GM21528 (cell line): ENCODE data around the gene PSAP.

Source experiments
- ATAC-seq: cut with Tn5 transposase; IDR thresholded peaks from one replicate; pipeline ENCODE4 v1.9.1; 2021; ENCODE audit warnings: mild to moderate bottlenecking, moderate library complexity; ENCODE audit not compliant: unreplicated experiment, low FRiP score

PSAP gene

DNA sequence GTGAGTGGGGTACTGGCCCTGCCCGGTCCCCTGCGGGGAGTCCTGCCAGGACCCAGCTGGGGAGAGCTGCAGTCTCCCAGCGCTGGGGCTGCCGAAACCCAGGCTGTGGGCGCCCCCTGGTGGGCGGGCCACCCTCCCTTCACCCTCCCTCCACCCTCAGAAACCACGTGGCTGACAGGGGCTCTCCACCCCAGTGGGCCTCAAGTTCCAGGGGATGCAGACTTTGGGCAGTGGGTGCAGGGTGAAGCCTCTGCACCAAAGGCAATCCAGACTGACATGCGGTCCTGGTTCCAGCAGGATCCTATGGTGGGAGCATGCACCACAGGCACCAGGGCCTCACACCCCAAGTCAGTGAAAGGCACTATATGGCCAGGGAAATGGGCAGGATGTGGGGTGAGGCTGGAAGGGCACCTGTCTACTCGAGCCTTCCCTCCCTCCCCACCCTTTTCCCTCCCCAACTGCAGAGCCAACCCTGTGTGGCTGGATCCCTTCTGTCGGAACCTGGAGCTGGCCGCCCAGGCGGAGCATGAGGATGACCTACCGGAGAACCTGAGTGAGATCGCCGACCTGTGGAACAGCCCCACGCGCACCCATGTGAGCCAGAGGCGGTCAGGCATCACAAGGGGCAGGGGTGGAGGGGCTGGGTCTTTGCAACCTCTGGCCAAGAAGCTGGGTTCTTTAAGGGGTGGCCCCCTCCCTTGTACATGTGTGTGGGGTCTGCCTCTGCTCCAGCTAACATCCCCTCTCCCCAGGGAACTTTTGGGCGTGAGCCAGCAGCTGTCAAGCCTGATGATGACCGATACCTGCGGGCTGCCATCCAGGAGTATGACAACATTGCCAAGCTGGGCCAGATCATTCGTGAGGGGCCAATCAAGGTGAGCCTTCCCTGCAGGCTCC, 38.8 kb downstream of the PSAP start:
- ATAC-seq, result no peak

GRCh38 chr10:71811351-71811750, 39.7 kb downstream of the PSAP start:
- ATAC-seq, result no peak

GRCh38 chr10:71810048-71810750, 40.9 kb downstream of the PSAP start:
- ATAC-seq, result no peak

- no peak for ATAC-seq
Observed at GRCh38 chr10:71809628-71810027, 41.4 kb downstream of the PSAP start.

DNA sequence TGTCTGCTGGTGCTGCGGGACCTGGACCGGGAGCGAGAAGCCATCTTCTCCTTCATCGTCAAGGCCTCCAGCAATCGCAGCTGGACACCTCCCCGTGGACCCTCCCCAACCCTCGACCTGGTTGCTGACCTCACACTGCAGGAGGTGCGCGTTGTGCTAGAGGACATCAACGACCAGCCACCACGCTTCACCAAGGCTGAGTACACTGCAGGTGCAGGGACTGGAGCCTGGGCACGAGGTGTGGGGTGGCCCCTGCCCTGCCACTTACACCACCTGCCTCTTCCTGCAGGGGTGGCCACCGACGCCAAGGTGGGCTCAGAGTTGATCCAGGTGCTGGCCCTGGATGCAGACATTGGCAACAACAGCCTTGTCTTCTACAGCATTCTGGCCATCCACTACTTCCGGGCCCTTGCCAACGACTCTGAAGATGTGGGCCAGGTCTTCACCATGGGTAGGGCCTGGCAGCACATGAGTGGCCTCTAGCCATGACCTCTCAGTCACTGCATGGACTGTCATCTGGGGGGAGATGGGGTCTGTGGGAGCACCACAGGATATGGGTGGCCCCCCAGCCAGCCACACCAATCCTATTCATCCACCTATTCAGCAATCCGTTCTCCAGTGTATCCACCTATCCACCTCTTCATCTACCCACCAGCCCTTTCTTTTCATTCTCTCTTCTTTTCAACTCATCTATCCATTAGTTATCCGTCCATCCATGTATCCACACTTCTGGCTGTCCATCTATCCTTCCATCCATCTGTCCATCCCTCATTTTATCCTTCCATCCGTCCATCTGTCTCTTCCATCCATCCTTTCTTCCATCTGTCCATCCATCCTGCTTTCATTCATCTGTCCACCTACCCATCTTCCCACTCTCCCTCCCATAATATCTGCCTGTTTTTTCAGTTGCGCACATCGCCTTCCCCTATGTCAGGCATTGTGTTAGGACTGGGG, 43.2 kb downstream of the PSAP start:
- no peak for ATAC-seq

GRCh38 chr10:71806704-71807556, 44.1 kb downstream of the PSAP start:
- no peak for ATAC-seq

DNA sequence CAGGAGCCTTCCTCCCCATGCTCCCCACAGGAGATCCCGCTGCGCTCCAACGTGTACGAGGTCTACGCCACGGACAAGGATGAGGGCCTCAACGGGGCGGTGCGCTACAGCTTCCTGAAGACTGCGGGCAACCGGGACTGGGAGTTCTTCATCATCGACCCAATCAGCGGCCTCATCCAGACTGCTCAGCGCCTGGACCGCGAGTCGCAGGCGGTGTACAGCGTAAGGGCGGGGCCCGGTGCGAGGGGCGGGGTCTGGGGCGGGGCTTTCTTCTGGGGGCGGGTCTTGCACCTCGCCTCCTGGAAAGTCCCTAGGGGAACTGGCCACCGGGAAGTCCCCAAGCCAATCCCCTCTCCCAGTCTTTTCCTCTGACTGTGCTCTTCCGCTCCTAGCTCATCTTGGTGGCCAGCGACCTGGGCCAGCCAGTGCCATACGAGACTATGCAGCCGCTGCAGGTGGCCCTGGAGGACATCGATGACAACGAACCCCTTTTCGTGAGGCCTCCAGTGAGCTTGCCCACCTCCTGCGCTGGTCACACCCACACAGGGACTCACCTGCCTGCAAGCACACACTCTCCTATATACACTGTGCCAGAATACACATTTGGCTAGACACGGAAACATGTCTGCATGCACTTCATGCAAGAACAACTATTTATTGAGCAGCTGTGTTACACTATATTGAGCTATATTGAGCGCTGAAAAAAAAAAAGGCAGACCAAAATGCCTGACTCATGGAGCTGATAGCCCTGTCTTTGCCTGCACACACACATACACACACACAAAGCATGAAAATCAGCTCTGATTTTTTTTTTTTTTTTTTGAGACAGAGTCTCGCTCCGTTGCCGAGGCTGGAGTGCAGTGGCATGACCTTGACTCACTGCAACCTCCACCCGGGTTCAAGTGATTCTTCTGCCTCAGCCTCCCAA, 45.0 kb downstream of the PSAP start:
- ATAC-seq, result no peak

DNA sequence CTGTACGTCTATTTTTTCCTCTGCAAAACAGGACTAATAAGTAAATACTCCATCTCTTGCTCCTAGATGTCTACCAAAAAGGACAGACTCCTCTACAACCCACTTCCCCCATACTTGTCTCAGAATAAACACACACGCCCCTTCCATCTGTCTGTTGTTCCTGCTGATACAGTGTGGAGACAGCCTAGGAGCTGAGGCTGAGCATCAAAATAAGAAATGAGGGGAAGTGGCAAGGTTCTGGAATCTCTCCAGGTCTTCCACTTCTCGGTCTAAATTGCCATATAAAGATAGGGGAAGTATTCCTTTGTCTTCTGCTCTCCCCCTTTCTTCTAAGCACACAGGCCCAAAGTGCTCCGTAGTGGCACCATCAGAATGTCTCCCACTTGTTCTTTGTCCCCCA, 47.0 kb downstream of the PSAP start:
- ATAC-seq, result no peak

GRCh38 chr10:71802715-71803488, 48.1 kb downstream of the PSAP start:
- no peak for ATAC-seq

GRCh38 chr10:71802235-71802634, 48.8 kb downstream of the PSAP start:
- ATAC-seq, result no peak

DNA sequence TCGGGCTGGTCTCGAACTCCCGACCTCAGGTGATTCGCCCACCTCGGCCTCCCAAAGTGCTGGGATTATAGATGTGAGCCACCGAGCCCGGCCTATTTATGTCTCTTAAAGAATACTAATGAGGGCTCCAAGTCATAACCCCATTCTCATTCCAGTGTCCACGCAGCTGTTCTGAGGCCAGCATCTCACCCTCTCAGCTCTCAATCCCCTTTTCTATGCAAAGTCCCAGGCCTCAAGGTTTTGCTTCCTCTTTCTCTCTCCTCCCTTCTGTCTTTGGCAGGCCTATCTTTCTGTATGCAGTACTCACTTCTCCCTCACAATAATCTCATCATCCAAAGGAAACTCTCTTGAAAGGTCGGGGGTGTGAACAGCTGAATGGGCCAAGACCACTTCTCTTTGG, 49.7 kb downstream of the PSAP start:
- ATAC-seq, result peak; percentile 86

GRCh38 chr10:71799608-71800453, 51.2 kb downstream of the PSAP start:
- ATAC-seq, result no peak

- ATAC-seq, result no peak
Observed at GRCh38 chr10:71799112-71799511, 51.9 kb downstream of the PSAP start.

- no peak for ATAC-seq
Observed at GRCh38 chr10:71798308-71798624, 52.8 kb downstream of the PSAP start.

- no peak for ATAC-seq
Observed at GRCh38 chr10:71797533-71798307, 53.3 kb downstream of the PSAP start.

DNA sequence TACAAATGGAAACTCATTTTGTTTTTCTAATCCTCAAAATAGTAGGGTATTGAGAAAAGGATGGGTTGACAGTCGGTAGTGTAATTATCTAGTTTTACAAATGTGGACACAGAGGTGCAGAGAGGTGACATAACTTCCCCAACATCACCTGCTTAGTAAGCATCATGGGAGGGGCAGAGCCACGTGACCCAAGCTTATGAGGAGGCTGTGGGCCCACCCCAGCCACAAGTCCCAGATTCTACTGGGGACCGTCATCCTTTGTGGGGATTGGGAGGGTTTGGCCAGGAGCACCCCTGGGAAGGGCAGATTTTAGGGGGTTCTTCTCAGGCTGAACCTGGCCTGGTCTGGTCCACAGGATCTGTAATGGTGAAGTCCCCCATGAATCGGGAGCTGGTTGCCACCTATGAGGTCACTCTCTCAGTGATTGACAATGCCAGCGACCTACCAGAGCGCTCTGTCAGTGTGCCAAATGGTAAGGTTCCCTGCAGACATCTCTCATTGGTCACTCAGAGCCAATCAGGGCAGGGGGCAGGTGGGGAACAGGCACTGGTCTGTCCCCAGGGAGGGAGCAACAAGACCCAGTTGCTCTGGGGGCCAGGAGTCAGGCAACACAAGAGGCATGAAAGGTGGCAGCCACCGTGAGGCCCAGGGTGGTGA, 54.2 kb downstream of the PSAP start:
- ATAC-seq, result no peak
